T-helper 17 cell (primary cell): Measurements from ENCODE around the gene KCNK1. TPM values are rescaled to one million over a fixed set of nuclear protein-coding genes. Genes with fewer than 3 reads are reported as not detected.
"Not testable (repeated sequence)": the region's sequence is repeated elsewhere in the genome, so short reads cannot be mapped to it uniquely, and the experiment has no call there.

Source experiments
- ATAC-seq: fragments of 150-1000 bp; cut with Tn5 transposase; 2 replicates; pipeline ENCODE4 v1.10.0; 2021; ENCODE audit warnings: mild to moderate bottlenecking, moderate library complexity
- DNase-seq, 3 donors: peaks; one replicate each; pipeline versions ENCODE4 v3.0.0 to v3.0.0-alpha.2; 2020 to 2021
- H3K9me3 ChIP-seq: one replicate; pipeline ENCODE4 v1.7.0; 2013; ENCODE audit warnings: low read length, mild to moderate bottlenecking; ENCODE audit not compliant: control insufficient read depth, poor library complexity, severe bottlenecking
- H3K27ac Mint-ChIP-seq: one replicate; pipeline ENCODE4 v1.8.0; 2022; ENCODE audit warnings: mild to moderate bottlenecking, moderate library complexity, mixed read lengths
- H3K27me3 Mint-ChIP-seq: one replicate; pipeline ENCODE4 v1.8.0; 2022; ENCODE audit warnings: mixed read lengths
- H3K36me3 Mint-ChIP-seq: one replicate; pipeline ENCODE4 v1.8.0; 2022; ENCODE audit warnings: low read depth, mixed read lengths
- H3K4me1 Mint-ChIP-seq: one replicate; pipeline ENCODE4 v1.8.0; 2022; ENCODE audit warnings: mild to moderate bottlenecking, mixed read lengths
- H3K4me3 Mint-ChIP-seq: one replicate; pipeline ENCODE4 v1.8.0; 2022; ENCODE audit warnings: mild to moderate bottlenecking, moderate library complexity, mixed read lengths
- total RNA-seq, 4 donors: library from RNA in 2 of 4; stranded (reverse) in 2 of 4; gene quantifications; one replicate each; pipeline ENCODE4 v1.2.3 and lab custom pipeline; 2022 to 2026

Gene KCNK1
- total RNA-seq, 2 donors from 2014 or later = 0.73 TPM; not detected in 1

DNA sequence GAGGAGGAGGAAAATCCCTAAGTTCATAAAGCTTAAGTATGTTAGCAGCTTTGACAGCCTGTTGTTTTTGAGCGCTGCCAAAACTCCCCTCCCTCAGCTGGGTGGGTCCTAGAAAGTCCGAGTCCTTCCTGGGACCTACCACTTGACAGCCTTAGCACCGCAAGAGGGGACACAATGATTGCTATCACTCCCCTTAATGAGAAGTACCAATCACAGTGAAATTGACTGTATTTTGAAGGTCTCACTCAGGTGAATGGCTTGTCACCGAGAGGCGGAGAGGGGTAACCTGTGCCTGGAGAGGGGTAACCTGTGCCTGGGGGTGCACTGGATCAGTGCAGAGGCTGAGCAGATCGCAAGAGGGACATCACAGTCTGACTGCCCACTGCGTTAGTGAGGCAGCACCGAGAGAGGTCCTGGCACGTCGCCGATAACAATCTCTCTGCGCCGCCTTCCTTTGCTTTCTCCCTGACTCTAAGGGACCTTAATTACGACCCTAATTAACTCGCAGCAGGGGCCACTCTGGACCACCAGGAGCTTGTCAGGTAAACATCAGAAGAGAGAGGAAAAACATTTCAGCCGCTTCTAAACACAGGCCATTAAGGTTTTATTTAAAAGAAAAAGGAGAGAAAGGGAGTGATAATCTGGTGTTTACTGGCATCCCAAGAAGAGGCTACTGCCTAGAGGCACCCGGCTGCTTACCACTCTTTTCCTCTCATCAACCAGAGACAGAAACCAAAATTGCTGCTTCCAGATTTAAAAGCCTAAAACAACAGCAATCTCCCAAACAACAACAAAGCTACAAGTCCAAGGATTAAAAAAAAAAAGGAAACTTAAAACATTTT, 25.7 kb upstream of the KCNK1 start:
- no peak for ATAC-seq

DNA sequence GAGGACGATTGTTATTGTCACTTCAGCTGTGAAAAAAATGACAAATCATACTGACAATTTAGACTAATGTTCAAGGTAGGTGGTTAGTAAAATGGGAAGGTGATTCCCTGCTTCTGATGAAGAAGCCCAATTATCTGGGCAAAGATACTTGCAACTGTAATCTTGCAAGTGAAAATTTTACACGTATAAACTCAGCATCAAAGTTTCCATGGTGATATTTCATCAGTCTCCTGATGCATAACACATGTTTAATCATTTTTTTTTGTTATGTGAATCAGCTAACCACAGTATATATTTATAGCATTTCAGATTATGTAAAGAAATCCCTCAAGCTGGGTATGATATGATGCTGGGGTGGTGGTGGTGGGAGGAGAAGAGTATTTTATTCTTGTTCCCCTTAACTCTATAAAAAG, 16.4 kb upstream of the KCNK1 start:
- H3K9me3 ChIP-seq = no peaks in the 10 kb centered on the region
- ATAC-seq = no peak
- DNase-seq = no peak
- no peaks in the 10 kb centered on the region for H3K27me3 Mint-ChIP-seq
- H3K36me3 Mint-ChIP-seq = no peaks in the 10 kb centered on the region
- H3K27ac Mint-ChIP-seq = no peak overlapping the region
- peaks cover 10% of the 10 kb centered on the region for H3K4me1 Mint-ChIP-seq
- H3K4me3 Mint-ChIP-seq = no peak overlapping the region

More for the DNA sequence above, 25.7 kb upstream of the KCNK1 start:
- H3K4me1 Mint-ChIP-seq = peaks cover 2% of the 10 kb centered on the region
- H3K27ac Mint-ChIP-seq = no peak overlapping the region
- H3K27me3 Mint-ChIP-seq = peaks cover 30% of the 10 kb centered on the region
- H3K36me3 Mint-ChIP-seq = no peaks in the 10 kb centered on the region
- no peaks in the 10 kb centered on the region for H3K9me3 ChIP-seq
- DNase-seq = no peak
- no peak overlapping the region for H3K4me3 Mint-ChIP-seq

DNA sequence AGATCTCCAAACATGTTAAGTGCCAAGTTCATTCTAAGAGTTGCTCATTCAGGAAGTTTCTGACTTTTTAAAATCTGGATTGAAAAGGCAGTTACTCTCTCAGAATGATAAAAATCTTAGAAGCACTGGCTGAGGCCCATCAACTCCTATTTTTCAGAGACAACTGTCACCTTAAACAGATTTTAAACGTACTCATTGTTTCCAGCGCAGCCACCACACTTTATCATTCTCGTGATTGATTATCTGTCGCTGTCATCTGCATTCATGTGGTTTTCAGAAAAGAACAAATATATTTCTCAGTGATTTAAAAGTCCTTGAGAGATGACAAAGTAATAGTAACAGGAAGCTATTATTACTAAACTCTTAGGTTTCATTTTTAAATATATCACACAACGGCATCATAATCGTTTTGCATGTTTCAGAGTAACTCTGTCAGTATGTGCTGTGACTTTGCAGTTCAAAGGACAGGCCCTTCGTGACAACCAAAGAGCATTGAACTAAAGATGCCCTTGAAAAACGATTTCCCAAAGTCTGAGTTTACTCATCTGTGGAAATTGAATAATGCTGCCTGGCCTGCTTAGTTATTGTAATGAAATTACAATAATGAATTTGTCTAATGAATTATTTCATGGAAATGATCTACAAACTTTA, 14.9 kb upstream of the KCNK1 start:
- no peak overlapping the region for H3K4me3 Mint-ChIP-seq
- no peaks in the 10 kb centered on the region for H3K9me3 ChIP-seq
- H3K36me3 Mint-ChIP-seq = no peaks in the 10 kb centered on the region
- H3K4me1 Mint-ChIP-seq = peaks cover 10% of the 10 kb centered on the region
- H3K27me3 Mint-ChIP-seq = no peaks in the 10 kb centered on the region
- peak overlapping the region; percentile 30 for H3K27ac Mint-ChIP-seq
- DNase-seq = no peak
- peak; percentile 20 for ATAC-seq

- Mint-ChIP-seq H3K27ac (no peak overlapping the region), H3K36me3 (no peaks in the 10 kb centered on the region), H3K4me1 (peaks cover 10% of the 10 kb centered on the region), H3K27me3 (no peaks in the 10 kb centered on the region), H3K4me3 (no peak overlapping the region)
- ATAC-seq (no peak), DNase-seq (no peak)
- H3K9me3 ChIP-seq = no peaks in the 10 kb centered on the region
These were observed 14.3 kb upstream of the KCNK1 start for GRCh38 chr1:233599542-233600073.

DNA sequence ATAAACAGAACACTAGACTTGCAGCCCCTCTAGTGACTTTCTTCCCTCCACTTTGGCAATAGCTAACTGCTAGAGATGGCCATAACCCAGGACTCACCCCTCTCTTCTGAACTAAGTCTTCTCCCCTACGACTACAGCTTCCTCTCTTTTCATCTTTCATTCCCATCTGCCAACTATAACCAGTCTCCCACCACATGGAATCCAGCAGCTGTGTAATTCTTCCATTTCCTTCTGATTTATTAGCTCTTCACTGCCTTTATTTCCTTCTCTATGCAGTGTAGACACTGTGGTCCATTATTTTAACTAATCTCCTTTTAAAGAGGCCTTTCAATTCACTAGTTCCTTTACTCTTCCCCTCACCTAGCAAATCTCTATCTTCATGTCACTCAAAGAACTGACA, 13.4 kb upstream of the KCNK1 start:
- ATAC-seq (no peak), DNase-seq (no peak)
- Mint-ChIP-seq H3K4me3 (no peak overlapping the region), H3K27me3 (no peaks in the 10 kb centered on the region), H3K27ac (no peak overlapping the region), H3K4me1 (peaks cover 10% of the 10 kb centered on the region), H3K36me3 (no peaks in the 10 kb centered on the region)
- no peaks in the 10 kb centered on the region for H3K9me3 ChIP-seq

GRCh38 chr1:233603478-233603877, 10.4 kb upstream of the KCNK1 start:
- Mint-ChIP-seq H3K4me3 (no peak overlapping the region), H3K4me1 (peaks cover 10% of the 10 kb centered on the region), H3K27me3 (peaks cover 11% of the 10 kb centered on the region), H3K36me3 (no peaks in the 10 kb centered on the region), H3K27ac (no peak overlapping the region)
- no peaks in the 10 kb centered on the region for H3K9me3 ChIP-seq
- ATAC-seq (no peak), DNase-seq (no peak)

GRCh38 chr1:233605205-233605604, 8.7 kb upstream of the KCNK1 start:
- peaks cover 26% of the 10 kb centered on the region for H3K27me3 Mint-ChIP-seq
- H3K9me3 ChIP-seq = no peaks in the 10 kb centered on the region
- DNase-seq (no peak), ATAC-seq (no peak)
- H3K36me3 Mint-ChIP-seq = no peaks in the 10 kb centered on the region
- H3K27ac Mint-ChIP-seq = no peak overlapping the region
- H3K4me3 Mint-ChIP-seq = no peak overlapping the region
- peaks cover 1% of the 10 kb centered on the region for H3K4me1 Mint-ChIP-seq

GRCh38 chr1:233606813-233607212, 7.1 kb upstream of the KCNK1 start:
- Mint-ChIP-seq H3K4me3 (no peak overlapping the region), H3K4me1 (no peaks in the 10 kb centered on the region)
- no peak for ATAC-seq

GRCh38 chr1:233607252-233608119, 6.4 kb upstream of the KCNK1 start:
- no peak for ATAC-seq
- peaks cover 43% of the 10 kb centered on the region for H3K27me3 Mint-ChIP-seq
- H3K4me1 Mint-ChIP-seq = no peaks in the 10 kb centered on the region
- no peaks in the 10 kb centered on the region for H3K36me3 Mint-ChIP-seq
- no peak overlapping the region for H3K4me3 Mint-ChIP-seq
- no peak for DNase-seq
- H3K9me3 ChIP-seq = no peaks in the 10 kb centered on the region
- H3K27ac Mint-ChIP-seq = no peak overlapping the region

More at GRCh38 chr1:233606813-233607212, 7.1 kb upstream of the KCNK1 start:
- Mint-ChIP-seq H3K27ac (no peak overlapping the region), H3K27me3 (peaks cover 38% of the 10 kb centered on the region), H3K36me3 (no peaks in the 10 kb centered on the region)
- no peak for DNase-seq
- no peaks in the 10 kb centered on the region for H3K9me3 ChIP-seq

DNA sequence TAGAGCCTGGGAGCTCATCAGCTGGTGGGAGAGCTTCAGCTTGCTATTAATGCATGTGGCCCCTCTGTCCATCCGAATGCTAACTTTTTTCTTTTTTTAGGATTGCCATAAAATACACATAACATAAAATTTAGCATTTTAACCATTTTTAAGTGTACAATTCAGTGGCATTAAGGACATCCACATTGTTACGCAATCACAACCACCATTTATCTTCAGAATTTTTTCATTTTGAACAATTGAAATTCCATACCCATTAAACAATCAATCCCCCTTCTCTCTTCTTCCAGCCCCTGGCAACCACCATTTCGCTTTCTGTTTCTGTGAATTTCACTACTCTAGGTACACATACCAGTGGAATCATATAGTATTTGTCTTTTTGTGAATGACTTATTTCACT, 4.9 kb upstream of the KCNK1 start:
- DNase-seq = no peak
- Mint-ChIP-seq H3K27ac (no peak overlapping the region), H3K4me3 (no peak overlapping the region), H3K27me3 (peaks cover 51% of the 10 kb centered on the region), H3K4me1 (no peaks in the 10 kb centered on the region), H3K36me3 (no peaks in the 10 kb centered on the region)
- ATAC-seq = no peak
- H3K9me3 ChIP-seq = no peaks in the 10 kb centered on the region

DNA sequence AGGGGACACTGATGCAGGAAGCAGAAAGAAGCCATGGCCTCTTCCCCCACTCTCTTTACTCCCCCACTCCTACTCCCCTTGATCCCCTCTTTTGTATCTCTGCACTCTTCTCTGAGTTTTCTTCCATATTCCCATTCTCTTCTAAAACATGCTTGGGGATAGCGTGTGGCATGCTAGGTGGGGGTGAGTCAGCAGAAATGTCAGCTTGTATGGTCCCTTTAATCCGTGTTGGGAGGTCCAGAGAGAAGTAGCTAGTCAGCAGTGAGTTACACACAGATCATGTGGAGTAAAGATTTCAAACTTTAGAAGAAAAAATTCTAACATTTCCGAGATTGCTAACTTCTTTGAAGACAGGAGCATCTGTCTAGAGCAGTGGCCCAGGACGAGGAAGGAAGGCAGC, 4.0 kb upstream of the KCNK1 start:
- Mint-ChIP-seq H3K27me3 (peaks cover 54% of the 10 kb centered on the region), H3K27ac (no peak overlapping the region), H3K4me3 (no peak overlapping the region), H3K36me3 (peaks cover under 1% of the 10 kb centered on the region), H3K4me1 (no peaks in the 10 kb centered on the region)
- no peak for ATAC-seq
- H3K9me3 ChIP-seq = no peaks in the 10 kb centered on the region
- DNase-seq = no peak

DNA sequence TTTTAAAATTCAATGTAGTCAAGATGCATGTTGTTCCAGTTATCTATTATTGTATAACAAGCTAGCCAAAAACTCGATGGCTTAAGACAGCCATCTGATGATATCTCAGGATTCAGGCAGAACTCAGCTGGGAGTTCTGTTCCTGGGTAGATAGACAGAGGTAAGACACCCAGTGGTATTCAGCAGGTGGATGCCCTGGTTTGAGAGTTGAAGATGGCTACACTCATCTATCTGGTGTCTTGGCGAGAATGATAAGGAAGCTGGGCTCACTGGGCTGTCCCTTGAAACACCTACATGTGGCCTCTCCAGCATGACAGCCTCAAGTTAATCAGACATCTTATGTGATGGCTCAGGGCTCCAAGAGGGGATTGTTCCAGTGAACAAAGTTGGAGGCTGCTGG, 3.3 kb upstream of the KCNK1 start:
- Mint-ChIP-seq H3K27me3 (peaks cover 61% of the 10 kb centered on the region), H3K27ac (no peak overlapping the region), H3K4me1 (no peaks in the 10 kb centered on the region), H3K36me3 (peaks cover 3% of the 10 kb centered on the region), H3K4me3 (no peak overlapping the region)
- DNase-seq = no peak
- H3K9me3 ChIP-seq = no peaks in the 10 kb centered on the region
- no peak for ATAC-seq

DNA sequence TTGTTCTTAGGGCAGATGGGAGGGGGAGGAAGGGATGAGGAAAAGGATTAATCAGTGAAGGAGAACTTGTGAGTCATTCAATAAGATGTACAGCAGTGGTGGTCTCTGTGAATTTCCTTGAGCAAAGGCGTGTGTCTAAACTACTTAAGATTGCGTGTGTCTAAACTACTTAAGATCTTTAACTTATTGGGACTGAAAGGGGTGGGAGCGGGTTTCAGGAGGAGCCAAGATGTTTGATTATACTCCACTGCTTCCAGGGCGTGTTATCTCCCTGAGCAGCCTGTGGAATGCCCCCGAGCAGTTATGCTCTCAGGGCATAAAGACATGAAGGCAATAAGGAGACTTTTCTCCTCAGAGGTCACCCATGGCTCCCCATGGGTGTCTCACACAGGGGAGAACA, 2.5 kb upstream of the KCNK1 start:
- ATAC-seq, H3K4me1 Mint-ChIP-seq, DNase-seq, H3K36me3 Mint-ChIP-seq, H3K9me3 ChIP-seq, H3K4me3 Mint-ChIP-seq, H3K27ac Mint-ChIP-seq: not testable (repeated sequence)
- H3K27me3 Mint-ChIP-seq = peaks cover 69% of the 10 kb centered on the region
